Fibroblast of lung (primary cell): ENCODE measurements around the gene ELFN2.

Source experiments
- EZH2 ChIP-seq: IDR thresholded peaks from 2 replicates; pipeline ENCODE4 v1.5.1; 2012; ENCODE audit warnings: low read length, control low read depth, mild to moderate bottlenecking; ENCODE audit errors: missing control alignments
- TF ChIP-seq, protein P1 (sequence below), 2 donors: IDR thresholded peaks in 1 of 2; conservative IDR thresholded peaks in 1 of 2; 1 replicate in 1 of 2; 2 replicates in 1 of 2; pipeline ENCODE4 v1.5.1; 2011 to 2012; ENCODE audit warnings: low read length in 2 of 2, control low read depth in 1 of 2, inconsistent platforms in 1 of 2, low read depth in 1 of 2, mild to moderate bottlenecking in 1 of 2

DNA sequence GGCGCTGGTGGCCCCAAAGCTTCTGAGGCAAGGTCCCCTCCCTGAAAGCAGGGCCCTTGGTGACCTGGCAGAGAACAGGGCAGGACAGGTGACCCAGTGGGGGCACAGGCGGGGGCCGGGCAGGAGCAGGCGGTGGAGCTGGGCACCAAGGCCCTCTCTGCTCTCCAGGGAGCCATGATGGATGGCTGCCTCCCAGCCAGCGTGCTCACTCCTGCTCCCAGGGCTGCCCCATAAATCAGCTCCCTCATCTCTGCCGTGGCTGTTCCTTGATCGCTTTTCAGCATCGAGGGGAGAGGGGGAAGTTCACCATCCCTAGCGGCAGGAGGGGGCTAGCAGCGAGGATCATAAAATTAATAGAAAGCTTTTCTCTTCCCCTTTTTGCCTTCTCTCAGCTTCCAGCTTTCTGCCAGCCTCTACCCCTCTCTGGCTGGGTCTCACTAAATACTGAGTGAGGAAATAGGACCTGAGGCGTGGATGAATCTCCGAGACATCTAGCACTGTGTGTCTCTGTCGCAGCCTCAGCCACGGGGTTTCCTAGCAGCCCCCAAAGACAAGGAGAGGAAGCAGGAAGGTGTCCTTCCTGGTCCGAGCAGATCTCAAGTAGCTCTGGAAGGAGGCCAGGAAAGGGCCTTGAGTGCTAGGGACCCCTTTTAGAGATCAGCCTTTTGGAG lies 22.2 kb upstream of the ELFN2 start:
- TF ChIP-seq, protein P1, sequence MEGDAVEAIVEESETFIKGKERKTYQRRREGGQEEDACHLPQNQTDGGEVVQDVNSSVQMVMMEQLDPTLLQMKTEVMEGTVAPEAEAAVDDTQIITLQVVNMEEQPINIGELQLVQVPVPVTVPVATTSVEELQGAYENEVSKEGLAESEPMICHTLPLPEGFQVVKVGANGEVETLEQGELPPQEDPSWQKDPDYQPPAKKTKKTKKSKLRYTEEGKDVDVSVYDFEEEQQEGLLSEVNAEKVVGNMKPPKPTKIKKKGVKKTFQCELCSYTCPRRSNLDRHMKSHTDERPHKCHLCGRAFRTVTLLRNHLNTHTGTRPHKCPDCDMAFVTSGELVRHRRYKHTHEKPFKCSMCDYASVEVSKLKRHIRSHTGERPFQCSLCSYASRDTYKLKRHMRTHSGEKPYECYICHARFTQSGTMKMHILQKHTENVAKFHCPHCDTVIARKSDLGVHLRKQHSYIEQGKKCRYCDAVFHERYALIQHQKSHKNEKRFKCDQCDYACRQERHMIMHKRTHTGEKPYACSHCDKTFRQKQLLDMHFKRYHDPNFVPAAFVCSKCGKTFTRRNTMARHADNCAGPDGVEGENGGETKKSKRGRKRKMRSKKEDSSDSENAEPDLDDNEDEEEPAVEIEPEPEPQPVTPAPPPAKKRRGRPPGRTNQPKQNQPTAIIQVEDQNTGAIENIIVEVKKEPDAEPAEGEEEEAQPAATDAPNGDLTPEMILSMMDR (conservative IDR thresholded peaks at IDR 0.05 in 1 of 2, IDR thresholded peaks at IDR 0.05 in 1 of 2; ENCODE audit: low read depth in 1 of 2, low read length in 2 of 2) = no peak
- TF ChIP-seq EZH2 = no peak
